ACC112 (cell line): ENCODE results near the gene UBE3B.

ENCODE experiments used
- H2AFZ ChIP-seq: fragments of 200-600 bp; sonication (generic); one replicate; pipeline ENCODE4 v1.6.0; 2017; ENCODE audit warnings: antibody characterized with exemption, low read length; ENCODE audit not compliant: unreplicated experiment
- H3K27ac ChIP-seq: fragments of 200-600 bp; sonication (generic); 2 replicates; pipeline ENCODE4 v1.5.1; 2014; ENCODE audit warnings: low read depth, mild to moderate bottlenecking, antibody characterized with exemption, low read length, moderate library complexity
- H3K27me3 ChIP-seq: fragments of 200-600 bp; sonication (generic); 2 replicates; pipeline ENCODE4 v1.6.1; 2014; ENCODE audit warnings: mild to moderate bottlenecking, antibody characterized with exemption, low read length, moderate library complexity, mixed read lengths; ENCODE audit not compliant: insufficient read depth
- H3K36me3 ChIP-seq: fragments of 200-600 bp; sonication (generic); 2 replicates; pipeline ENCODE4 v1.6.1; 2016; ENCODE audit warnings: mild to moderate bottlenecking, antibody characterized with exemption, low read length, moderate library complexity, mixed read lengths; ENCODE audit not compliant: insufficient read depth
- H3K4me1 ChIP-seq: fragments of 200-600 bp; sonication (generic); one replicate; pipeline ENCODE4 v1.6.1; 2016; ENCODE audit warnings: low read length, mixed read lengths; ENCODE audit not compliant: insufficient read depth, unreplicated experiment, control insufficient read depth
- H3K4me3 ChIP-seq: fragments of 200-600 bp; sonication (generic); 2 replicates; pipeline ENCODE4 v1.5.1; 2014; ENCODE audit warnings: mild to moderate bottlenecking, low read depth, low read length
- H3K79me2 ChIP-seq: fragments of 200-600 bp; sonication (generic); one replicate; pipeline ENCODE4 v1.6.0; 2016; ENCODE audit warnings: low read length; ENCODE audit not compliant: control insufficient read depth, unreplicated experiment, insufficient read depth

UBE3B gene

DNA sequence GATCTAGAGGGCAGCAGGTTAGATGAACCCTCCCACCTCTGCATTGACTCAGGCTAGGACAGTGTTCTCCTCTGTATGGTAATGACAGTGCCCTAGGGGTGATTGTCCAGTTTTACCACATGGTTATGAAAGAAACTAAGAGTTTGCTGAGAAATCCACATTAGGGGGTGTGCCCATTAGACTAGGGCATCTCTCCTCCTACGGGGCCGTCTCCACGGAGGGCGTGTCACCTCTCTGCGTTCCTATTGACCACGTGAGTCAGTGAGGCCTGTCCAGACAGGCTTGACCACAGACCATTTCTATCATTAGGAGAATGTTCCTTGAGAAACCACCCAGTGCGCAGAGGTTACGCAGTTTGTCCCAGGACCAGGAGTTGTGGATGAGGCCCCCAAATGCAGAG is 104.4 kb downstream of the UBE3B start:
- Histone ChIP-seq H3K79me2 (no peaks in the 10 kb centered on the region), H3K36me3 (peaks cover 7% of the 10 kb centered on the region; the same call in 1 of the 2 replicates), H3K4me3 (no peak overlapping the region), H3K27ac (no peak overlapping the region), H3K4me1 (peaks cover 10% of the 10 kb centered on the region), H3K27me3 (no peaks in the 10 kb centered on the region), H2AFZ (no peak overlapping the region)

DNA sequence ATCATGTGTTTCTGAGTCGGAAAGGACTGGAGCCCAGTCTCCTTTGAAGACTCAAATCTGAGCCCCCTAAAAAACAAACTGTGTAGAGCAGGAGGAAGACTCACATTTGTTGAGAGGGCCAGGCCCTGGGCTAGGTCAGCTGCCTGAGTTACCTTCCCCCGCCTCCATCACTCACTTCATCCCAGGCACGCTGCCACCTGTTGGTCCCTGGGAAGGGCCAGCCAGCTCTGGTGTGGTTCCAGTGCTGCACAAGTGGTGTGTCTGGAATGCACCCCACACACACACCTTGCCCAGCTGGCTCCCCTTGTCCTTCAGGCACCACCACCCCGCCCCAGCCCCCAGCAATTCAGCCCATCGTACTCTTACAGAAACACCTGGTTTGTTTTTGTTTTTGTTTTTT is 105.2 kb downstream of the UBE3B start:
- H3K79me2 ChIP-seq, result no peaks in the 10 kb centered on the region
- peaks cover 10% of the 10 kb centered on the region for H3K4me1 ChIP-seq
- H3K27ac ChIP-seq, result no peak overlapping the region
- no peaks in the 10 kb centered on the region for H3K27me3 ChIP-seq
- no peak overlapping the region for H3K4me3 ChIP-seq
- peaks cover 7% of the 10 kb centered on the region; the same call in 1 of the 2 replicates for H3K36me3 ChIP-seq
- no peak overlapping the region for H2AFZ ChIP-seq

DNA sequence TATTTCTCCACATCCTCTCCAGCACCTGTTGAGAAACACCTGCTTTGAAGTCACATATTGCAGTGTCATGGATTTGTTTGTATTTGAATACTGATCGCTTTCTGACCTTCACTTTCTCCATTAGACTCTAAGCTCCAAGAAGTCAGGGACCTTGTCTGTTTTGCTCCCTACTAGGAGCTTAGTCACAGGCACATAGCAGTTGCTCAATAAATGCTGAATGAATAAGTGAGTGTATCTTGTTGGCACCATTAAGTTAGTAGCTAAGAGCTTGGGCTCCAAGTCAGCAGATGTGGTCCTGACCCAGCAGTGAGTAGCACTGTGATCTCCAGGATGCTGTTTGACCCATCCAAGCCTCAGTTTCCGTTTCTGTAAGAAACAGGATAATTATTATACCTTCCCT is 106.3 kb downstream of the UBE3B start:
- Histone ChIP-seq H3K4me1 (peaks cover 10% of the 10 kb centered on the region), H3K27ac (no peak overlapping the region), H3K27me3 (no peaks in the 10 kb centered on the region), H3K79me2 (no peaks in the 10 kb centered on the region), H3K4me3 (no peak overlapping the region), H2AFZ (no peak overlapping the region), H3K36me3 (peaks cover 4% of the 10 kb centered on the region; the same call in 1 of the 2 replicates)
